ENCODE results near the gene ZMYND10. TPM values are rescaled to one million over a fixed set of nuclear protein-coding genes. Genes with fewer than 3 reads are reported as not detected.

Gene ZMYND10
- total RNA-seq, 3 donors from 2014 or later (not counting 1 experiment from before 2014, with no cell fraction given): 3.0 to 6.3 (median 3.5) TPM

GRCh38 chr3:50318615-50319014 is 26.9 kb downstream of the ZMYND10 start:
- no peak overlapping the region for H3K4me3 ChIP-seq (ENCODE audit: low read length)
- peak overlapping the region; percentile 14 for H3K27ac ChIP-seq (ENCODE audit: low read length)
- DNase-seq (no peak), ATAC-seq (no peak)
- no peak for TF ChIP-seq CTCF (IDR thresholded peaks at IDR 0.05)
- H3K9me3 ChIP-seq (ENCODE audit: control insufficient read depth, insufficient read depth, low read length): no peaks in the 10 kb centered on the region
- H3K27me3 Mint-ChIP-seq (ENCODE audit: low read depth in 2 of 2): no peaks in the 10 kb centered on the region
- intact Hi-C loops (cut with micrococcal nuclease): no loop called here
- H3K9me3 Mint-ChIP-seq: no peaks in the 10 kb centered on the region
- H3K27ac Mint-ChIP-seq: peak overlapping the region; percentile 38 to 76
- WGBS (ENCODE audit: insufficient coverage): 59% methylated on average over 10 of the region's 10 CpGs
- H3K4me1 Mint-ChIP-seq: peaks cover 22 to 34% of the 10 kb centered on the region in 2 donors
- H3K36me3 ChIP-seq (ENCODE audit: control insufficient read depth, insufficient read depth, low read length): no peaks in the 10 kb centered on the region
- no peaks in the 10 kb centered on the region for H3K27me3 ChIP-seq (ENCODE audit: control insufficient read depth, insufficient read depth, low read length)
- peak overlapping the region; percentile 72 for H3K4me3 Mint-ChIP-seq
- no peaks in the 10 kb centered on the region for H3K36me3 Mint-ChIP-seq
- H3K4me1 ChIP-seq (ENCODE audit: control insufficient read depth, insufficient read depth, low read length): peaks cover 67% of the 10 kb centered on the region

GRCh38 chr3:50318163-50318562 is 27.4 kb downstream of the ZMYND10 start:
- H3K4me1 Mint-ChIP-seq: peaks cover 22 to 32% of the 10 kb centered on the region in 2 donors
- ATAC-seq (no peak), DNase-seq (no peak)
- Histone ChIP-seq H3K36me3 (ENCODE audit: control insufficient read depth, insufficient read depth, low read length) (no peaks in the 10 kb centered on the region), H3K9me3 (ENCODE audit: control insufficient read depth, insufficient read depth, low read length) (no peaks in the 10 kb centered on the region), H3K4me1 (ENCODE audit: control insufficient read depth, insufficient read depth, low read length) (peaks cover 67% of the 10 kb centered on the region), H3K27me3 (ENCODE audit: control insufficient read depth, insufficient read depth, low read length) (no peaks in the 10 kb centered on the region), H3K27ac (ENCODE audit: low read length) (no peak overlapping the region), H3K4me3 (ENCODE audit: low read length) (no peak overlapping the region)
- no peaks in the 10 kb centered on the region for H3K36me3 Mint-ChIP-seq
- no peaks in the 10 kb centered on the region for H3K27me3 Mint-ChIP-seq (ENCODE audit: low read depth in 2 of 2)
- 86% methylated on average over 11 of the region's 11 CpGs for WGBS (ENCODE audit: insufficient coverage)
- no peaks in the 10 kb centered on the region for H3K9me3 Mint-ChIP-seq
- intact Hi-C loops (cut with micrococcal nuclease): no loop called here
- no peak for TF ChIP-seq CTCF (IDR thresholded peaks at IDR 0.05)
- peak overlapping the region; percentile 72 for H3K4me3 Mint-ChIP-seq
- H3K27ac Mint-ChIP-seq: peak overlapping the region; percentile 38 to 76

GRCh38 chr3:50317300-50317699 is 28.2 kb downstream of the ZMYND10 start:
- Histone ChIP-seq H3K9me3 (ENCODE audit: control insufficient read depth, insufficient read depth, low read length) (no peaks in the 10 kb centered on the region), H3K4me1 (ENCODE audit: control insufficient read depth, insufficient read depth, low read length) (peaks cover 61% of the 10 kb centered on the region), H3K36me3 (ENCODE audit: control insufficient read depth, insufficient read depth, low read length) (no peaks in the 10 kb centered on the region), H3K27ac (ENCODE audit: low read length) (peak overlapping the region; percentile 39), H3K27me3 (ENCODE audit: control insufficient read depth, insufficient read depth, low read length) (no peaks in the 10 kb centered on the region), H3K4me3 (ENCODE audit: low read length) (no peak overlapping the region)
- WGBS (ENCODE audit: insufficient coverage): 89% methylated on average over 5 of the region's 6 CpGs
- ATAC-seq (no peak), DNase-seq (no peak)
- Mint-ChIP-seq H3K4me1 (peaks cover 22 to 32% of the 10 kb centered on the region in 2 donors), H3K36me3 (no peaks in the 10 kb centered on the region), H3K27ac (peak overlapping the region in 1 of 2 donors; percentile 87), H3K27me3 (ENCODE audit: low read depth in 2 of 2) (no peaks in the 10 kb centered on the region), H3K4me3 (no peak overlapping the region), H3K9me3 (no peaks in the 10 kb centered on the region)
- intact Hi-C loops (cut with micrococcal nuclease): no loop called here
- no peak for TF ChIP-seq CTCF (IDR thresholded peaks at IDR 0.05)

- Mint-ChIP-seq H3K36me3 (no peaks in the 10 kb centered on the region), H3K9me3 (no peaks in the 10 kb centered on the region), H3K27me3 (ENCODE audit: low read depth in 2 of 2) (no peaks in the 10 kb centered on the region), H3K4me3 (peak overlapping the region; percentile 22), H3K27ac (peak overlapping the region; percentile 60 to 87), H3K4me1 (peaks cover 22 to 32% of the 10 kb centered on the region in 2 donors)
- DNase-seq: peak in 1 of 2 donors; percentile 76
- H3K4me3 ChIP-seq (ENCODE audit: low read length): no peak overlapping the region
- no peaks in the 10 kb centered on the region for H3K27me3 ChIP-seq (ENCODE audit: control insufficient read depth, insufficient read depth, low read length)
- peak in 1 of 3 donors; percentile 32 for ATAC-seq
- 58% methylated on average over 9 of the region's 9 CpGs for WGBS (ENCODE audit: insufficient coverage)
- intact Hi-C loops (cut with micrococcal nuclease): no loop called here
- peaks cover 56% of the 10 kb centered on the region for H3K4me1 ChIP-seq (ENCODE audit: control insufficient read depth, insufficient read depth, low read length)
- H3K9me3 ChIP-seq (ENCODE audit: control insufficient read depth, insufficient read depth, low read length): no peaks in the 10 kb centered on the region
- no peaks in the 10 kb centered on the region for H3K36me3 ChIP-seq (ENCODE audit: control insufficient read depth, insufficient read depth, low read length)
- no peak for TF ChIP-seq CTCF (IDR thresholded peaks at IDR 0.05)
- H3K27ac ChIP-seq (ENCODE audit: low read length): peak overlapping the region; percentile 39
Observed at GRCh38 chr3:50316657-50317242, 28.8 kb downstream of the ZMYND10 start.

Measured in natural killer cell (primary cell).